Chondrocyte (in vitro differentiated cells): ENCODE results near the gene NTN1. TPM values are rescaled to one million over a fixed set of nuclear protein-coding genes. Genes with fewer than 3 reads are reported as not detected.

Source experiments
- DNase-seq: peaks from one replicate; pipeline ENCODE4 v3.0.0; 2021; ENCODE audit warnings: mixed read lengths, low spot score
- H3K27ac Mint-ChIP-seq: one replicate; pipeline ENCODE4 v1.8.0; 2021; ENCODE audit warnings: mild to moderate bottlenecking, moderate library complexity, mixed read lengths; ENCODE audit not compliant: unreplicated experiment
- H3K27me3 Mint-ChIP-seq: 2 replicates; pipeline ENCODE4 v1.8.0; 2021; ENCODE audit warnings: low read depth, mixed read lengths
- H3K36me3 Mint-ChIP-seq: 2 replicates; pipeline ENCODE4 v1.8.0; 2021; ENCODE audit warnings: low read depth, mixed read lengths
- H3K4me1 Mint-ChIP-seq: 2 replicates; pipeline ENCODE4 v1.8.0; 2021; ENCODE audit warnings: low read depth, mild to moderate bottlenecking, mixed read lengths
- H3K4me3 Mint-ChIP-seq: one replicate; pipeline ENCODE4 v1.8.0; 2021; ENCODE audit warnings: mild to moderate bottlenecking, moderate library complexity, mixed read lengths; ENCODE audit not compliant: unreplicated experiment
- H3K9me3 Mint-ChIP-seq: 2 replicates; pipeline ENCODE4 v1.8.0; 2021; ENCODE audit warnings: low read depth, mixed read lengths
- total RNA-seq: library from RNA; stranded (reverse); gene quantifications from 3 replicates; pipeline ENCODE4 v1.2.1, GENCODE V29; 2021
- TF ChIP-seq, protein P1 (sequence below): fragments of 200-600 bp; sonication (generic); IDR thresholded peaks from 2 replicates; pipeline ENCODE4 v1.5.0; 2021; ENCODE audit warnings: antibody characterized with exemption, mild to moderate bottlenecking, moderate library complexity

The NTN1 gene
- total RNA-seq, 1 donor from 2014 or later: 4.0 TPM

- no peaks in the 10 kb centered on the region for H3K4me1 Mint-ChIP-seq
- no peak overlapping the region for H3K4me3 Mint-ChIP-seq
- H3K9me3 Mint-ChIP-seq: peaks cover 6% of the 10 kb centered on the region
- H3K36me3 Mint-ChIP-seq: no peaks in the 10 kb centered on the region
- no peak overlapping the region for H3K27ac Mint-ChIP-seq
- no peak for DNase-seq
- TF ChIP-seq, protein P1, sequence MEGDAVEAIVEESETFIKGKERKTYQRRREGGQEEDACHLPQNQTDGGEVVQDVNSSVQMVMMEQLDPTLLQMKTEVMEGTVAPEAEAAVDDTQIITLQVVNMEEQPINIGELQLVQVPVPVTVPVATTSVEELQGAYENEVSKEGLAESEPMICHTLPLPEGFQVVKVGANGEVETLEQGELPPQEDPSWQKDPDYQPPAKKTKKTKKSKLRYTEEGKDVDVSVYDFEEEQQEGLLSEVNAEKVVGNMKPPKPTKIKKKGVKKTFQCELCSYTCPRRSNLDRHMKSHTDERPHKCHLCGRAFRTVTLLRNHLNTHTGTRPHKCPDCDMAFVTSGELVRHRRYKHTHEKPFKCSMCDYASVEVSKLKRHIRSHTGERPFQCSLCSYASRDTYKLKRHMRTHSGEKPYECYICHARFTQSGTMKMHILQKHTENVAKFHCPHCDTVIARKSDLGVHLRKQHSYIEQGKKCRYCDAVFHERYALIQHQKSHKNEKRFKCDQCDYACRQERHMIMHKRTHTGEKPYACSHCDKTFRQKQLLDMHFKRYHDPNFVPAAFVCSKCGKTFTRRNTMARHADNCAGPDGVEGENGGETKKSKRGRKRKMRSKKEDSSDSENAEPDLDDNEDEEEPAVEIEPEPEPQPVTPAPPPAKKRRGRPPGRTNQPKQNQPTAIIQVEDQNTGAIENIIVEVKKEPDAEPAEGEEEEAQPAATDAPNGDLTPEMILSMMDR: no peak
- H3K27me3 Mint-ChIP-seq: peaks cover 5% of the 10 kb centered on the region
Observed at GRCh38 chr17:8995711-8996110, 25.6 kb upstream of the NTN1 start.

GRCh38 chr17:8997994-8998628 is 23.2 kb upstream of the NTN1 start:
- DNase-seq: no peak
- no peak overlapping the region for H3K4me3 Mint-ChIP-seq
- no peak overlapping the region for H3K27ac Mint-ChIP-seq
- TF ChIP-seq, protein P1: peak; percentile 95
- no peaks in the 10 kb centered on the region for H3K36me3 Mint-ChIP-seq
- H3K9me3 Mint-ChIP-seq: peaks cover 6% of the 10 kb centered on the region
- no peaks in the 10 kb centered on the region for H3K4me1 Mint-ChIP-seq
- peaks cover 11% of the 10 kb centered on the region for H3K27me3 Mint-ChIP-seq

DNA sequence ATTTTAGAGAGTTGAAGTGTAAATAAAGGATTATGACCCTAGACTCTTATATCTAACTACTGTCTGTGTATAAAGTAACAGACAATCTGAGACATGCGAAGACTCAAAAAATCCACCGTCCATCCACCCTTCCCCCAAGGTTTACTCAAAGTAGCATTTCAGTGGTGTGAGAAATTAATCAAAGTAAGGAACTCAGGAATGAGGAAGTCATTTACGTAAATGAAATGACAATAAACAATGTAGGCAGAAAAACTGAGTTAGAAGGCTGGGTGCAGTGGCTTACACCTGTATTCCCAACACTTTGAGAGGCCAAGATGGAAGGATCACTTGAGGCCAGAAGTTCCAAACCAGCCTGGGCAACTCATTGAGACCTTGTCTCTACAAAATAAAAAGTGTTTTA is 19.8 kb upstream of the NTN1 start:
- Mint-ChIP-seq H3K27me3 (peaks cover 29% of the 10 kb centered on the region), H3K36me3 (no peaks in the 10 kb centered on the region), H3K4me3 (no peak overlapping the region), H3K9me3 (peaks cover 6% of the 10 kb centered on the region), H3K4me1 (peaks cover 4% of the 10 kb centered on the region), H3K27ac (no peak overlapping the region)
- TF ChIP-seq, protein P1: no peak
- no peak for DNase-seq

- no peak for DNase-seq
- Mint-ChIP-seq H3K4me1 (peaks cover 4% of the 10 kb centered on the region), H3K27ac (no peak overlapping the region), H3K27me3 (peaks cover 33% of the 10 kb centered on the region), H3K36me3 (no peaks in the 10 kb centered on the region), H3K4me3 (peak overlapping the region; percentile 44), H3K9me3 (peaks cover 6% of the 10 kb centered on the region)
- TF ChIP-seq, protein P1: no peak
Observed at GRCh38 chr17:9002227-9002605, 19.1 kb upstream of the NTN1 start.

- no peak overlapping the region for H3K27ac Mint-ChIP-seq
- H3K9me3 Mint-ChIP-seq: peaks cover 6% of the 10 kb centered on the region
- DNase-seq: no peak
- H3K36me3 Mint-ChIP-seq: no peaks in the 10 kb centered on the region
- H3K4me1 Mint-ChIP-seq: peaks cover 4% of the 10 kb centered on the region
- TF ChIP-seq, protein P1: peak; percentile 70
- H3K4me3 Mint-ChIP-seq: peak overlapping the region; percentile 44
- peaks cover 36% of the 10 kb centered on the region for H3K27me3 Mint-ChIP-seq
Observed at GRCh38 chr17:9002606-9003354, 18.5 kb upstream of the NTN1 start.
